AG20443 (cell line): ENCODE measurements around the gene PODXL2.

Source experiments
- DNase-seq: peaks from one replicate; pipeline ENCODE4 v3.0.0; 2012; ENCODE audit warnings: low spot score, mixed read lengths

PODXL2 gene

DNA sequence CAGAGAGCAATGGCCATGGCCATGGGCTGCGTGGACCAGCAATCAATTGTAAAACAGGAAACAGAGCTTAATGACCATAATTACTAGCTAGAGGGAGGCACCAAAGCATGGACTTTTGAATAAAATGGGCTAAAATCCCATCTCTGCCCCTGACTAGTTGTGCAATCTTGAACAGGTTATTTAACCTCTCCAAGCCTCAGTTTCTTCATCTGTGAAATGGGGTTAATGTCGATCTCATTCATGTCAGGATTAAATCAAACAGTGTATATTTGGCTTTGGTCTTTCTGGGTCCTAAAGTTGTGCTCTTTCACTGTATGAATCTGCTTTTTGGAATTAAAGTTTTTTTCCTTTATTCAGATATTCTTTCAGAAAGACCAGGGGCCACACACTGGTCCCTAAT, 79.9 kb downstream of the PODXL2 start:
- DNase-seq = no peak

DNA sequence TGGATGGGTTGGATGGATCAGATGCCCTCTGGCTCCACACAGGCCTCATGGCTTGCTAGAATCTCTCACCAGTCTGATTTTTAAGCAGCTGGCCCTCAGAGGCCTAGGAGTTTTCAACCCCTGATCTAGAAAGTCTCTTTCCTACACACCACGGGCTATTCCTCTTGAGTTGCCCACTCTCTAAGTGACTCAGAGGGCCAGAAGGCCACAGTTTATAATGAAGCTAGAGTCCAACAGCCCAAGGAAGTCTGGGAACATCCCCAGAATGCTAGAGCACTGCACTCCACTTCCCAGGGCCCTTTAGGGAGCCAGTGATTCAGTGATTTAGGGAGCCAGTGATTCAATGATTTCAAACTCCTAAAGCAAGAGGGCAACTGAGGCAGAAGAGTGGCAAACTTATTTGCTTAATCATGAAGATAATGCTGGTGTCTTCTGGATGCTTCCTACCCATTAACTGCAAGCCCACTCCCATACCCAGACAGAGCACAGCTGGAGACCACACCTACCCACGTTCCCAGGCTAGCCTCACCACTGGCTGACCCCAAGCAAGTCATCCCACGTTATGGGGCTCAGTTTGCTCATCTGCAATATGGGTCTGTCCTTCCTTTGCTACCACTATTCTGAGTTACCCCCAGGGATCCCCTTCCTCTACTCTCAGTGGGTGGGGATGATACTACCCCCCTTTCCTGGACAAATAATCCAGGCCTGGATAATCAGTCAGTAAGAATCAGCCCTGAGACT, 80.5 kb downstream of the PODXL2 start:
- DNase-seq = no peak

DNA sequence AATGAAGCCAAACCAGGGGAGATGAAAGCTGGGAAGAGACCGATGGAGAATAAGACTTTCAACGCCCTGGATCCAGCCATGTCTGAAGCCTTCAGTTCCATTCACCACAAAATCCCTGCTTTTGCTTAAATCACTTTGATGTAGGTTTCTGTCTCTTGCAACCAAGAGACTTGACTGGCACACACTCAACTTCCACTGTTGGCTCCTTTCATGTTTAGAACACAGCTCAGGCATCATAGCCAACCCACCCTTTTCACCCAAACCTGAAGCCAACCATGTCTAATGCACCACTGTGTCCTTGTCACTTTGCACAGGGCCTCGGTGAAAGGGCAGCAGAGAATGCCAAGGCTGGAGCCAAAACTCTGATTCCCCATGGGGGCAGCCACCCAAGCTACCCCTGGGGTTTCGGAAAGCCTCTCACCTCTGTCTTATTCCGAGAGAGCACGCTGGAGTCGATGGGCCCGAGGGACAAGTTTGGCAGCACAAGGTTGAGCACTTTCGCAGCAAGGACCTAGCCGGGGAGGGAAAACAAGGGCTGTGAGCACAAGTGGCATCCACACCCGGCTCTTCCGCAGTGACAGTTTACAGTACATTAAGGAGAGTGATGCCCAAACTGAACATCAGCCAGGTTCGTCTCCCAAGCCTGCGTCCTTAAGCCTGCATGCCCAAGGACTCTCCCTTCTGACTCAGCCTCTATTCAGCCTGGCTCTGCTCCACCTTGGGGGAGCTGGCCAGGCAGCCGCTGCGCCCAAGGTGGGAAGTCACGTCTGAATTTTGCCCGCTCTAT, 81.4 kb downstream of the PODXL2 start:
- DNase-seq = peak; percentile 55

DNA sequence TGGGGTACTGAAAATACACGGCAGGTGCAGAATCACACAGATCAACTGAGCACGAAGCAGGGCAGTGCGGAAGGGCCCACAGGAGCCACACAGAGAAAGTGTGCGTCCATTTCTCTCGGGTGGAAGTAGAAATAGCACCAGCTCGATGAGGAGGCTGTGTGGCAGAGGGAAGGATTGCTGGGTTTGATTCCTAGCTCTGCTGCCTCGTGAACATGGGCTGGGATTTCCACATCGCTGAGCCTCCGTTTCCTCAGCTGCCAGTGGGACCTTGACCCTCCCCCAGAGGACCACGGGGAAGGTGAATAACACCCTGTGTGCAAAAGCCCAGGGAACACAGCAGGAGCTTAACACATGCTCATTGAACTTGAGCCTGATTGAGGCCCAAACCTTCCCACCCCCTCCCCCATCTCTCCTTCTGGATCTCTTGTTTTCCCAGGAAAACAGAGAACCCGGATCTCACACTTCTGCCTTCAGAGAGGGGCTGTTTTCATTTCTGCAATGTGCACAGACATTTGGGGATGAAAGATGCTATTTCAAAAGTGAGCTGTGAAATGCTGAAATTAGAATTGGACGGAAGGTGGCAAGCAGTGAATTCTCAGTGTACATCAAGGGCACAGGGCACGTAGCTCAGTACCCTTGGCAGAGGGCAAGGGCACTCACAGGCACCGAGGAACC, 82.2 kb downstream of the PODXL2 start:
- DNase-seq = no peak

DNA sequence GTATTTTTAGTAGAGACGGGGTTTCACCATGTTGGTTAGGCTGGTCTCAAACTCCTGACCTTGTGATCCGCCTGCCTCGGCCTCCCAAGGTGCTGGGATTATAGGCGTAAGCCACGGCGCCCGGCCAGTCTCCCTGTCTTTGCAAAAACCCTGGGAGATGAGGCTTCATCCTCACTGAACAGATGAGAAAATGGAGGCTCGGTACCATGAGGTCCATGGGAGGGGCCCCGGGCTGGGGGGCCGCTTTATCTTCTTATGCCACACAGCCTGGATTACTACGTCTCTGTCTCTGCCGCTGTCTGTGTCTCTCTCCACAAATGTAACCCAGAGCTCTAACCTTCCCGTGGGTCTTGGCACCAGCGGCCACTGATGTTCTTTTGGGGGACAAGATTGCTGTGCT, 82.9 kb downstream of the PODXL2 start:
- DNase-seq = no peak

DNA sequence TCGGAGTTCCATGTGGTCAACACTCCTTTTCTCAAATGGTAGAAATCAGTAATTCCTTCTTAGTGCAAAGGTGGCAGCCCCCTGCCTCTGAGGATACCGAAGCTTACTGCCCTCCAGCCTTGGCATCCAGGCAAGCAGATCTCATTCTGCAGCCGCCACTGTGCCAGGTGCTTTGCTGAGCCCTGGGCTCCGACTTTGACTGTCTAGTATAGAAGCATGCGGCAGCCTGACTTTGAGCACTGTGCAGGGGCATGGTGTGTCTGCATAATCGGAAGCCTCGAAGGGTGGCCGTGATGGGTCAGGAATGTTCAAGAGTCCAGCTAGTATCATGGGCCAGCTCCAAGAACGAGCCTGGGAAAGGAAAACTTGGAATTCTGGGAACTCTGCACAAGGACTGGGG, 83.5 kb downstream of the PODXL2 start:
- DNase-seq = no peak

DNA sequence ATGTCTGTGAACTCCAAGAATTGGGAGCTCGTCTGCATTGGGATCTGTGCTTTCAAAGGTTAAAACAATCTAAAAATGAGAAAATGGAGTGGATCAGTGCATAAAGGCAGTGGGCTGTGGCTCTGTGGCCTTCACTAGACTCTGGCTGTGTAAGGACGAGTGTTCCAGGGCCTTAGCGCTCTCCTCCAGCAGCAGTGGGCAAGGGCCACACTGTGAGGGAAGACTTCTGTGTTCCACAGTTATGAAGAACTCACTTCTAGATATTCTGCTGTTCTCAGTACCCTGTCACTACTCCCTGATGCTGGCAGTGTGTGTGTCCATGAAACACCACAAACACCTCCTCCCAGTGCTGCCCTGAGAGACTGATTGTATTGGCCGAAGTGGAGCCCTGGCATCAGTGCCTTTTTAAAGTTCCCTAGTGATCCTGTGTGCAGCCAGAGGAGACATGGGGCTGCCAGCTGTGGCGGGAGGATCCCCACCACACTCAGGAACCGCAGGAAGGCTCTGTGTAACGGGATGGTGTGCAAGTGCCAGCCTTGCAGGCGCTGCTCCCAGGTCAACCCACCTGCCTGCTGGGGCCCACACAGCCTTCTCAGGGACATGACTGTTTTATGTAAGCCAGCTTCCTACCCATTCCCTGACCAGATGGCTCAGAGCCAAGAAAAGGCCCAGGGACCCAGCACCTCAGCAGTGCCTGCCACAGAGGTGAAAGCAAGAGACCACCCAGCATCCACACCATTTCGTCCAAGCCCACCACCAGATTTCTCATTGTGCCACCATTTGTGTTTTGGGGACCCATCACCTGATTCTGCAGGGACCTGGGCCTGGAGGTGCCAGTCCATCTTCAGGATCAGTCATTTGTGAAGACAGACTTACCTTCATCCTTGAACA, 84.1 kb downstream of the PODXL2 start:
- DNase-seq = no peak

DNA sequence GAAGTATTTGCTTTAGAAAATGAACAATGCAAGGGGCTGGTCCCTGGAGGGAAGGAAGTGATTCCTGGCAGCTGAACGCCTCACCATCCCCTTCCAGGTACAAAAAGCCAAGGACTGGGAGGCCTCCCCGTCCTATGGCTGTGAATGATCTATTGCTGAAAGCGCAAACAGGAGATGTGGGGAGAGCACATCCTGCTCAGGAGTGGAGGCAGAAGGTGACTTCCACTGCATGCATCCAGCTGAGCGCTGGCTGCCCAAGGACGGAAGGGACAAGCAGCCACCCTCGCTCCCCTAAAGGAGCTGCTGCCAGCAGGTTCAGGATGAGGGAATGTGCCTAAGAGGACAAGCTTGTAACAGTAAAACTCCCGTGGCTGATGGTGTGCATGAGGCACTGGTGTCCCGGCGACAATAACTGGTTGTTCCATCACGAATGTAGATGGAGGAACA, 85.2 kb downstream of the PODXL2 start:
- DNase-seq = no peak

DNA sequence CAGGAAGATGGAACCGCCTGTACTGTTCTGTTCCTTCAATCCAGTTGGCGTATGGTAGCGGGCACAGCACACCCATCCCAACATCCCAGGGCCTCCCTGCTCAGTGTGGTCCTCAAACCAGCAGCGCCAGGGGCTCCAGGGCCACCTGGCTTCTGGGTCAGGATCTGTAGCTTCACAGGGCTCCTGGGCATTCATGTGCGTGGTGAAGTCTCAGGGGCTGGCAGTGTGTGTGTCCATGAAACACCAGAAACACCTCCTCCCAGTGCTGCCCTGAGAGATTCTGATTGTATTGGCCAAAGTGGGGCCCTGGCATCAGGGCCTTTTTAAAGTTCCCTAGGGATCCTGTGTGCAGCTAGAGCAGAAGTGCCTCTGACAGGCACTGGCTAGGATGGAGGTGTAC, 85.9 kb downstream of the PODXL2 start:
- DNase-seq = no peak

DNA sequence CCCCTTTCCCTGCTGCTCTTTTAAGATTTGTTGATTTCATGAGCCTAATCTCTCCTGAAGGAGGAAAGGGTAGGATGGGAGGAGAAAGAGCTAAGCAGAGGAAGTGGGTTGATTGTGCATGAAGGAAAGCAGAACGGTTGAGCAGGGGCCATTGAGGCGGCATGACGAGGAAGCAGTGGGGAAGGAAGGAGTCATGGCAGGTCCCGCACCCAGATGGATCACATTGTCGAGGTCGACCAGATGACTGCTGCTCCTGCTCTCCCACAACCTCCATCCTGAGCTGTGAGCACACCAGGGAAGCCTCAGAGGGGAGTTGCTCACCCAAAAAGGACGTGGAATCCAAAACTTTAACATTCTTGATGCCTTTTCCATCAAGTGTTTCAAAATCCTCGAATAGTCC, 86.5 kb downstream of the PODXL2 start:
- no peak for DNase-seq

DNA sequence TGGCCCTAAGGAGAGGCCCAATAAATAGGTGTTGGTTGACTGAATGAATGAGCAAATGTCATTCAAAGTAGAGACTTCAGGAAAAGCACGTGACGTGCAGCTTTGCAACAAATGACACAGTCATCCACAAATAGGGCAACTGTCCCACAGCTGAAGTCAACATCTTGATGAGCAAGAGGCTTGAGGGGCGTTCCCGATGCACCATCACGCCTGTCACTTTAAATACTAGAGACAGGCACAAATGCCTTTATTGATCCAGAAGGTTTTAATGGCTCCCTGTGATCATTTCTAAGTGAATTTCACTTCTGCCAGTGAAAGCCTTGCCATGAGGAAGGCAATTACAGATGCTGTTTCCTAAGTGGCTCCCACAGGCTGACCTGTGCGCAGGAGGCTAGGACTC, 87.4 kb downstream of the PODXL2 start:
- DNase-seq = no peak

DNA sequence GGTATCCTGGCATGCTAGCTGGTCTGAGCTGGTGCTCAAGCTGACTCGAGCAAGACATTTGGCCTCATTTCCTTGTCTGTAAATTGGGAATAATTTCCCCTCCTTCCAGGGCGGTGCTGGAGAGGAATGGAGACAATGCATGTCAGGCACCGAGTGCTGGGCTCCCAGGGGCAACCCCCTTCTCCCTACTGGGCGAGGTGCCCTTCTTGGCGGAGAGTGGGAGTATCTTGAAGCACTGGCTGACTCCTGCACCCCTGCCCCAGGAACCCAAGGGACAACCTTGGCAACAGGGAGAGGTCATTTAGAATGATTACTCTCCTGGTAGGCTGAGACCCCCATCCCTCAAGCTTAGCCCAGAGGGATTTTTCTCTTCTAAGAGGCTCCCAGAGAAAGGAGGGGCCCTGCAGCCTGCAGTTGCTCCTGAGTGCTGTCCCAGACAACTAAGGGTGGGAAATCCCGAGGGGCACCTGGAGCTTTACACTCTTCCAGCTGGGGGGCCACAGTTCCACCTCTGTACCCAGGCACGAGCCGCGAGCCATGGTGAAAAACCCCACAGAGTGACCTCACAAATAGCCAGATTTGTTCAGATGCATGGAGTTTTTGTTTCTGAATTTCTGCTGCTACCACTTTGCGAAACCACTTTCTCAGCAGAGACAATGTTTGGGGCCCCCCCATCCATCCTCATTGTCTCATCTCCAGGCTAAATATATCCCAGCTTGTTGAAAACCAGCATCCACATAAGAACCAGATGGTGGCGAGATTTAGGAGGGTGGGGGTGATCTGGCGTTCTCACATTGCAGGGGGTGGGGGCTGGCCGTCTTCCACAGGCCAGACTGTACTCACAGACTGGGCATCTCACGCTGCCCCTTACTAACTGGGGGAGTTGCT, 88.6 kb downstream of the PODXL2 start:
- DNase-seq = peak; percentile 49

DNA sequence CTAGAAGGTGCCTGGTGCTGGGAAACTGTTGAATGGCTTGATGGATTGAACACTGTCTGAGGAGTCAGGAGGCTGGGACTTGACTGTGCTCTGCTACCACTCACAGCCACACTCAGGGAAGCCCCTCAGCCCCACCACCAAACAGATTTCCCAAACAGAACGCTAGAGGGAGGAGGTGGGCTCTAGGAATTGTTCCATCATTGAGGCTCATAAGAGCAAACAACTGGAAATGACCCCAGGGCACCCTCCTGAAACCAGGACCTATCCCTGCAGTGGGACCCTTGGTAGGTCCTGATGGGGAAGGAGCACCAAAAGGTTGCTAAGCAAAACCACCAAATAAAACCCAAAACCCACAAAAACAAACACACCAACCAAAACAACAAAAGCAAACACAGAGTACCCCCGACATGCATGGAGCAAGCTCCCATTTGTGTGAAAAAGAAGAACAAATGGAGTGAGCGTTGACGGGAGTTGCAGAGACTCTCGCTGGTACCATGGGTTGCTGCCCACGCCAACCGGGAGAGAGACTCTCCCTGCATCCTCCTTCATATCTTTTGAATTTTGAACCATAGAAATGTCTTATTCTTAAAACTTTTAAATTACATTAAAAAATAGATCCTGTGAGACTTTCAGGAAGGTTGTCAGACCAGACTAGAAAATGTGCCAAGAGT, 89.4 kb downstream of the PODXL2 start:
- no peak for DNase-seq

DNA sequence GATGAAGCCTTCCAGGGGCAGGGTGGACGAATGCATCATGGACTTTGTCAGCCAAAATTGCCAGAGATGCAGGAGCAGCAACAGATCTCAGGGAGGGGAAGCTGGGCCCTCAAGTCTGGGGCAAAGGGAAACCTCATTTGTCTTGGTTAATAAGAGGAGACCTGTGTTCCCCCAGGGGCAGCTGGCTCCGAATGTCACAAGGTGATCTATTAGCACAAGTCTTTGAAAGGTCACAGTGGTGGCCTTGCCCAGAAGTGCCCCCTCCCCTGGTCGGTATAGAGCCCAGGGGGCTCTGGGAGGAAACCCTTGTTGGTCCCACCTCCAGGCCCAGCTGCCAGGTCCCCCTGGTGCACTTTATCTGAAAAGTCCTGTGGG, 89.9 kb downstream of the PODXL2 start:
- DNase-seq = no peak

DNA sequence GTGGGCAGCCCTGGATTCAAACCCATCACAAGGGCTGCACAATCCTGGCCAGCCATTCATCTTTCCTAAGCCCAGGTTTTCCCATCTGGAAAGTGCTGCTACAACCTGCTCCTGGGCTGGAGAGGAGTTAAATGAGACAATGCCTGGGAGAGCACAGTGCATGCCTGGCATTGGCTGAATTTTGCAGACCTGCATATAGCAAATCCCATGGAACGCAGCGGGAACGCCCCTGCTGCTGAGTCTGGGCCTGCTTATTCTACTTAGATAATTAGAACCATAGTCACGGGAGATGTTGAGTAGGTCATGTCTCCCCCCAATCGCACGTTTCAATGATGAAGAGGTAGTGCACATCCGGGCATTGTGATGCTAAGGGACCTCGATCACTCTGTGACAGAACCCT, 90.4 kb downstream of the PODXL2 start:
- no peak for DNase-seq

DNA sequence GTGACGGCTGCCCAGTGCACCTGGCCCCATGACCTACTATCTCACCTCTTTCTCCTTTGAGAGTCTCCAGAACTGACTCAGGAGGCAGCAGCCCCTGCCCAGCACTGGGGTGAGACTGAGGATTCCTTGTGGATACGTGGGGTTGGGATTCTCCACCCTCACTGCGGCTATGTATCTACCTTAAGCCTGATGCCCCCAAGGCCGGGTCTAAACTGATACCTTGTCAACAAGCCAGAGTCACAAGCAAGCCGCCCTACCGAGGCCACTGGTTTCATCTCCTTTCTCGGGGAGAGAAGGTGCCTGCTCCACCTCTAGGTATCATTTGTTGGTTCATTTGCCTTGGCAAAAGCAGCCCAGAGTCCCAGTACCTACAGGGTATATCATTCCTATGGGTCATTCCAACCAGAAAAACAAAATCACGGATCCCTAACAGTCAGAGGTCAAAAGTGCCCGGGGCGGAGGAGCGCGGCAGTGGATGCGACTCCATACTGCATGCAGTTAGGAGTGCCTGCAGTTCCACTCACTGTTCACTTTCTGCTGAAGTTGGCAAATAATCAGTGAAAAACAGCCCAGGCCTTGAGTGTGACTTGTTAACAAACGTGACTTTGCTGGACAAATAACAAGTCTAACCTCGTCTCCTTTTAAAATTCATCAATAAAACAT, 91.3 kb downstream of the PODXL2 start:
- DNase-seq = no peak

DNA sequence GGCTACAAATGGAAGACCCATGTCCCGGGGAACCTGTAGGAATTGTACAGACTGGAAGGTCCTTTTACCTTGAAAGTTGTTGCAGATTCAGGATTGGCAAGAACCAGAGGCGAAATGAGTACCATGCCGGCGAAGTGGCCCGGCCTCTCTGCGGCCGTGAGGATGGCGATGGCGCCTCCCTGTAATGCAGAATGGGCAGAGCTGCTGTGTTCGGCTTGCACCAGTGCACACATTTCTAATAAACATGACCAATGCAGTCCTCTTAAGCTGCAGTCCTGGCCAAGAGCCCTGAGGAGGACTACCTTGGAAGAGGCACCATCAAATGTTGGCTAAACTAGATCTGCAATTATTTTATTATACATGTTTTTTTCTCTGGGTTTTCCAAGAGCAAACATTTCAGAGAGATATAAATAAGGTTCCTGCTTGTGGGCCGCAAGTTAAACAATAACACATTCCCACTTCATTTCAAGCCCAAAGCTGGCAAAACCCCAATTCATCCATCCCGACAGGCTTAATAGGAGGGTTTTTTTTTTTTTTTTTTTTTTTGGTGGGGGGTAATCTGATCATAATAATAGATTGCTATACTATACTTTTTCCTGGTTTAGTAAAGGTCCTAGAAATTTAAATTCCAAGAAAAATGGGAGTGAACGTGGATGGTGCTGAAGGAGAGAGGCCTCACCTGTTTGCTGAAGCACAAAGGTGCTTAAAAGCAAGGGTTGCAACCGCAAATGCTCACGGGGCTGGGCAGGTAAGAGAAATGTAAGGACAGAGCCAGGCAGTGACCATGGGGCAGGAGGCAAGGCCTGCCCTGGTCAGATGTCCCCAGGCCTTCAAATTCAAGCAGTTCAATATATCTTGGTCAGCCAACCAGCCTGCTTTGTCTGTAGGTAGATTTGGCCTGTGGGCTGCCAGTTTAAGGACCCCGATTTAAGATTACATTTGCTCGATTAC, 92.3 kb downstream of the PODXL2 start:
- no peak for DNase-seq

DNA sequence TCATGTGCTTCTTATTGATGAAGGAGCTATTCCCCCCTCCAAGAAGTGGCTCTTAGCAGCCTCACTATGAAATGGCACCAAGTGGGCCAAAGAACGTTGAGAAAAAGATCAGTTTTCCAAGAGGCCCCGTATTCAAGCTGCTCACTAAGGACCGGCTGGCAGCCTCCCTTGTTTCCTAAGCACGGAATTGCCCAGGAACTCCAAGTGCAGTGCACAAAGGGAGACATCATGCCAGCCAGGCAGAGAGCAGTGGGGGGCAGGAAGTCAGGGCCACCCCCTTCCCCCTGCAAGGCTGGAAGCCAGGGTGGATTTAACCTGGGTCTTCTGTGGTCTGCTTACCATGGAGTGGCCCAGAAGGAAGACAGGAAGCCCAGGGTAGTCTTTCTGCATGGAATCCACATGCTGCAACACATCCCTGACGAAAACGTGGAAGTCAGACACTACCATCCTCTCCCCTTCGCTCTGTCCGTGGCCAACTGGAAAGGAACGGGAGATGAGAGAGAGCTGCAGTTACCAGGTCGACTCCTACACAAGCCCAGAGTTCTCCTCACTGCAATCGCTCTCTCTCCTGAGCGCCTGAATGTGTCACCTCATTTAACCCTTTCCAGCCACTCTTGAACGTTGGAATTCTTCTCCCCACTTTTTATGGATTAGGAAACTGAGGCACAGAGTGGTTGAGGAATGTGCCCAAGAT, 93.3 kb downstream of the PODXL2 start:
- DNase-seq = no peak
